ENCODE data around the gene HOXC5.

HOXC5 gene

GRCh38 chr12:54009171-54010052 lies 23.4 kb upstream of the HOXC5 start:
- no peak for DNase-seq

DNA sequence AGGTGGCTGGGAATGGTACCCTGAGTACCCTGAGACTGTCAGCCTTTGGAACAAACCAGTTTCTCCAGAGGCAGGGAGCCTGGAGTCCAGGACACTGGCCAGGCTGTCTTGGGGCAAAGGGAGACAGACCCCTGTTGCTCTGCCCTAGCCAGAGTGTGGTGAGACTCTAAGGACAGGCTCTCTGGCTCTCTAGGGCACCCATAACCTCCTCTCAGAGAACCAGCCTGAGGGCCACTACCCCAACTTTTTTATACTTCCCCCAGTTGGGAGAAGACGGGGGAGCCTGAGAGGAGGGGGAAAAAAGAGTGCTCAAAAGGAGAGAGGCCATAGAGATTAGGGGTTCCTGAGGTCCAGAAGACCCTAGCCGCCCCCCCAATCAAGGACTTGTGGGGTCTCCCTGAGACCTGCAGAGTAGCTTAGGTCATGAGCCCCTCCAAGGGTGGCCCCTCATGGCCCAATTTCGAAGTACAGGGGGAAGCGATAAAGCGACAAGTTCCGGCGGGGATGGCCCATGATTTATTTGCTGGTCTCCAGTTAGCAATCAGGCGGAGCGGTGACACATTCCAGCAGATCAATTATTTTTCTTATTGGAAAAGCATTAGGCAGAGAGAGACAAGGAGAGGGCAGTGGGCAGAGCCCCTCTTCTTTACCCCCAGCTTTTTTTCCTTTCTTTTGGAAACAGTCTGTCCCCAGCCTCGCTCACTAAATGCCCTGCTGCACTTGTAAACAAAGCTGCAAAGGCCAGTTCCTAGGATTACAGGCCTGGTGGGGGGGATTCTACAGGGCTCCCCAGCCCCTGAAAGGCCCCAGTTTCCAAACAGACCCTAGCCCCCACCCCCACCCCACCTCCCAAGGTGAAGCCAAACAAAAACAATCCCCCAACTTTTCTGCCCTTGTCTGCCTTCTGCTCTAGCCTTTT lies 22.5 kb upstream of the HOXC5 start:
- no peak for DNase-seq

DNA sequence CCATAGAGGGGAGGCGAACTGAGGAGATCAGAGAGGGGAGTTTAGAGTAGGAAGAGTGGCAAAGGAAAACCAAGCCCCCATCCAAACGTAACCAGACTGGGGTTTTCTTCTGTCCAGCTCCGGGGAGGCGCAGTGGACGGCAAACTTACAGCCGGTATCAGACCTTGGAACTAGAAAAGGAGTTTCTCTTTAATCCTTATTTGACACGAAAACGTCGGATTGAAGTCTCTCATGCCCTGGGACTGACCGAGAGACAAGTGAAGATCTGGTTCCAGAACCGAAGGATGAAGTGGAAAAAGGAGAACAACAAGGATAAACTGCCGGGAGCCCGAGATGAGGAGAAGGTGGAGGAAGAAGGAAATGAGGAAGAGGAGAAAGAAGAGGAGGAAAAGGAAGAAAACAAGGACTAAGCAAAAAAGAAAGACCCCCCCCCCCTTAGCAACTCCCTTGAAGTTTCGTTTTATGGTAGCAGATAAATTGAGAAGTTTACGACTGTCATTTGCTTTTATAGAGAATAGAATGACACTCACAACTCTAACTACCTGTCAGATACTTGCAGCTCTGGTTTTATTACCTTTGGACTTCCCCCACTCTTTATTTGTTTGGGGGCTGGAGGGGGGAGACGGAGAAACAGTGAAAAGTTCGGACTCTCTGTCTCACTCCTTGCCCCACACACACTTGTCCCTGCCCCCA lies 21.7 kb upstream of the HOXC5 start:
- DNase-seq: no peak

DNA sequence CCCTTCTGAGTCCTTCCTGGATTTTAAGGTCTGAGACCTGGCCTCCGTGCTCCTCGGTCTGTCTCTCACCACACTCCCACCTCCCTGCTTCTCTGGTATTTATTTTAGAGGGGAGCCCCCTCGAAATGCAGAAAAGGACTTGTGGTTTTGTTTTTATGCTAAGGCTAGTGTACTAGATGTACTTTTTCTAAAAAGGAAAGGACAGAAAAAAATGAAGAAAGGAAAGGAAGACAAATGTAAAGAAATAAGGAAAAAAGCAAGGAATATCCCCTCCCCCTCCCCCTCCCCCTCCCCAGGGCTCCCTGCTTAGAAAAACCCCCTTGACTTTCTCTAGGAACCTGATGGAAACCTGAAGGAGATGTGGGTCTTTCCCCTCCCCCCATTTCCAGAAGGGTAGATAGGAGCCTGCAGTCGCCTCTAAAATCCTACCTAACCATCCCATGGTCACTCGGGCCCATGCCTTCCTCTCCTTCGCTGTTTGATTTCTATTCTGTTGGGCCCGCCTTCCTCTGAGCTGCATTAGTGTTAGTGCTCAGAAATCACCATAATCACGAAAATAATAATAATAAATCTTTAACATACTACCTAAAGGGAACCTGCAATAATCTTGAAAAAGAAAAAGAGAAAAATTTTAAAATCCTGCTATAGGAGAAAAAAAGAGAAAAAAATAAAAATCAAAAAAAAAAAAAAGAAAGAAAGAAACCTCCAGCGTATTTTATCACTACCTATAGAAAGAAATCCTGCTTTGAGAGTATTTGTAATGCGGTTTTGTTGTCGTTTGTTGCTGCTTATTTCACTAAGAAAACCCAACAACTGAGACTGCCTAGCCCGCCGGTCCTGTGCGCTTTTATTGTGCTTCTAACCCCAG lies 21.0 kb upstream of the HOXC5 start:
- no peak for DNase-seq

DNA sequence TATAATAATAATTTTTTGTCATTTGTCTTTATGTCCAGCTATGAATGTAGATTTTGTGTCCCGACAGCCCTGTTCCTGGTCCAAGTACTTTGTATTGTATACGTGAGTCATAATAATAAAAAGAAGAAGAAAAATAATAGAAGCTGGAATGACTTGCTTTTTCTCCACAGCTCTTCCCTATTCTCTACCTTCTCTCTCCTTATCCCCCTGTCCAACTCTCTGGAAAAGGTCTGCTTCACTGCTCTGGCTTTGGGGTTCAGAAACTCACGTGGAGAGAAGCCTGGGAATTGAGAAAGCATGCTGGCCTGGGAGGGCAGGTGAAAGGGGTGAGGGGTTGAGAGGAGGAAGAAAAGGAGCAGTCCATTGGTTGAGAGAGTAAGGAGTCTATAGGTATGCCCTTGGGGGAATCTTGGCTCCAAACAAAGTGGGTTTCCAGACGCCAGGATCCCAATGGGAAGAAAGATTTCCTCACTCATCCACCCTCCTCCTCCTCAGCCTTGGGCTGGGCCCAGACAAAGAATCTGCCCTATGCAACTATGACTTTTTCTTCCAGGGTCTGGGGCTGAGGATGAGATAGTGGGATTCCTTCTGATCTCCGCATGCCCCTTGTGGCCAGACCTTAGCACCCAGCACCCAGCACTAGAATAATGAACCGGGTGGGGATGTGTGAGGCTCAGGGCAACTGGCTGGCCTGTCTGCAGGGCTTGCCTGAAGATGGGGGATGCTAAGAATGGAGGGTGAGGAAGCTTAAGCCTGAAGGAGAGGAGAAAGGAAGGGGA lies 20.0 kb upstream of the HOXC5 start:
- DNase-seq: no peak

DNA sequence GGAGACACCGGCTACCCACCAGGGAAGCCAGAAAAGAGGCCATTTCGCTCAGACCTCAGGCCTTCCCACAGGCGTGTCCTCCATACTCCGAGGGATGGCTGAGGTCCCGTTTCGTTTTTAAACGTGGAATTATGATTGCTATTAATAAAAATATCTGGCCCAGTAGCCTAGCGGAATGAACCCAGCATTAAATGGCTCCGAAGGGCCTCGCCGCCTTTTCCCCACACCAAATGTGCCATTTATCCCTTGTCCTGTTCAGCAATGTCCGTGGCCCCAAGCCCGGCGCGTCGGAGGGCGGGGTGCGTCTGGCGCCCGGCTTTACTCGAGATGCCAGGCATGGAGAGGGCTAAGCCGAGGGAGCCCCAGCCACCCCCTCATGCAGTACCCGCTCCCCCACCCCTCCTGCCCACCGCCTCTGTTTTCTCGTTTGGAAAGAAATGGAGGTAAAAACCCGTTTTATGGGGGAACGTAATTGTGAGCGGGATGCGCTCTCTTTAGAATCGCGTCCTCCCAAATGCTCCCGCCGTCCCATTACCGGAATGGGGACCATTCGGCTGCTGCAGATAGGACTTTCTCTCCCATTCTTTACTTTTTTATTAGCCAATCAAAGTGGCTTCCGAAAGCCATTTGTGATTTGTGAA lies 18.4 kb upstream of the HOXC5 start:
- no peak for DNase-seq

DNA sequence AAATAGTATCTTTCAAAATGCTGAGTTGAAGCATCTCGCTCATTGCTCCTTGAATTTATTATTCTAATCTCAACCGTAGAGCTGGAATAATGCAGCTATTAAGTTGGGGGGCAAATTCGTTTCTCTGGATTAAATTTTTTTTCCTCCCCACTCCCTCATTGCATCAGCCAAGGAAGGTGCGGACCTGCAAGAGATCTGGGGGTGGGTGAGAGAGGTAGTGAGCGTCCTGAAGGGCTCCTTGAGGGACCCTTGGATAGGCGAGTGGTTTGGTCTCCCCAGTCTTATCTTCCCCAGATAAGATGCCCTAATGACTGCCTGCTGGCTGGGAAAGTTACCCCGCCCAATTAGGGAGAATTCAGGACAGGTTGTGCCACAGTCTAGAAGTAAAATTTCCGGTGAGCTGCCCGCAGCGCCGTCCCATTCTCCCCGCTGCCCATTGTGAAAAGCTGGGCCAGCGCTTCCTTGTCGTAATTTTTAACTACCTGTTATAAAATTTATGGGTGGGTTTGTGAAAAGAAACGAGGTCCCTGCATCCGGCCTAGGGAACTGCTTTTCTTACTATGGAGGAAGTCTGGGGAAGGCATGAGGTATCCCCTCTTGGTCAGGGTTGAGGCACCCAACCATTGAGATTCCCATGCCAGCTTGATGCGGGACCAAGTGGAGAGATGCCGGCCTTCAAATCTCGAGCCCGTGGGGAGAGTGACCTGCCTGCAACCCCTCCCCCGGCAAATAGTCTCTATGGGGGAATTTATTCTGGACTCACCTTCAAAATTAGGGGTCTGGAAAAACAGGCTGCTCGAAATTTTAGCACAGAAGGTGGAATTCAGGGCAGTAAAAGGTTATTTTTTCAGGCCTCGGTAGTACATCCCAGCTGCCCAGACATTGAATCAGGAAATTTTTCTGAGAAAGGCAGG lies 17.6 kb upstream of the HOXC5 start:
- DNase-seq: no peak

GRCh38 chr12:54016051-54016450 lies 16.8 kb upstream of the HOXC5 start:
- DNase-seq: no peak

- peak; percentile 49 for DNase-seq
Observed at GRCh38 chr12:54016478-54016964, 16.3 kb upstream of the HOXC5 start.

DNA sequence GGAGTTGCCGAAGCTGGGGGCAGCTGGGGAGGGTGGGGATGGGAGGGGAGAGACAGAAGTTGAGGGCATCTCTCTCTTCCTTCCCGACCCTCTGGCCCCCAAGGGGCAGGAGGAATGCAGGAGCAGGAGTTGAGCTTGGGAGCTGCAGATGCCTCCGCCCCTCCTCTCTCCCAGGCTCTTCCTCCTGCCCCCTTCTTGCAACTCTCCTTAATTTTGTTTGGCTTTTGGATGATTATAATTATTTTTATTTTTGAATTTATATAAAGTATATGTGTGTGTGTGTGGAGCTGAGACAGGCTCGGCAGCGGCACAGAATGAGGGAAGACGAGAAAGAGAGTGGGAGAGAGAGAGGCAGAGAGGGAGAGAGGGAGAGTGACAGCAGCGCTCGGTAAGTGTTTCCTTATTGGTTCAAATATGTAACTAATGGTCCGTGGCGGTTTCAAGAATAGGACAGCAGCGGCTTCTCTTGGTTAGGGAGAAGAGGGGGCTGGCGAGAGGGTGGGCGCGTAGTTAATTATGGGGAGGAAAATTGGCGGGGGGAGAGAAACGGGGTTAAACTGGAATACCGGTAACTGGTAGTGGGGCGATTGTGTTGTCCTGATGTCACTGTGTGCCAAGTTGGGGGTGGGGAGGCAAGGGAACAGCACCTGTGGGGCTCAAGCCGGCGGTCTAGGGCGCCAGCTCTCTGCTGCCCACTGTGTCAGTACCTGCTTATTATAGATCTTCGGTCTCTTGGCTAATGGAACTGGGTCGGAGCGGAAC lies 15.6 kb upstream of the HOXC5 start:
- DNase-seq: peak; percentile 65

DNA sequence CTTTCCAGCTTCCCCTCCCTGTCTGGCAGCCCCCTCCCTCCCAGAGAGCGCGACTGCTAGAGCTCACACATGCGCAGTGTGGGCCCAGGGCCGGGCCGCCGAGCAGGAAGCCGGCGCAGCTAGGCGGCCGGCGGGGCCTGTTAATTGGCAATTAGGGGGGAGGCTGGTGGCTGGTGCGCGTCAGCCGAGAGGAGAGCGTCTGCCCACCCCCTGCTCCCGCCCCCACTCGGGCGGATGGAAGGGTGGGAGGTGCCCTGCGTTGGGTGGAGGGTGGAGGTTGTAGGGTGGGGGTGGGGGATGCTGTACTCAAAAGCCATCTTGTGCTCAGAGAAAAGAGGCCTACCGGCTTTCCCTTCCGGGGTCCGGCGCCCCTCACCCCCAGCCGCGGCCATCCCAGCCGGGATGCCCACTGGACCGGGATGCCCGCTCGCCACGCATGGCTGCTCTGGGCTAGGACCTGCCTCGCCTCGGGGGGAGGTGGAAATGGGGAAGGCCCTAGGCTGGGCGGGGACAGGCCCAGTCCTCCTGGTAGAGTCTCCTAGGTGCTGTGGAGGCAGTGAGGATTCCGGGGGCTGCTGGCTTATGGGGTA lies 14.9 kb upstream of the HOXC5 start:
- DNase-seq: peak; percentile 92

- DNase-seq: peak; percentile 57
Observed at GRCh38 chr12:54018468-54018984, 14.3 kb upstream of the HOXC5 start.

- no peak for DNase-seq
Observed at GRCh38 chr12:54019091-54019811, 13.6 kb upstream of the HOXC5 start.

DNA sequence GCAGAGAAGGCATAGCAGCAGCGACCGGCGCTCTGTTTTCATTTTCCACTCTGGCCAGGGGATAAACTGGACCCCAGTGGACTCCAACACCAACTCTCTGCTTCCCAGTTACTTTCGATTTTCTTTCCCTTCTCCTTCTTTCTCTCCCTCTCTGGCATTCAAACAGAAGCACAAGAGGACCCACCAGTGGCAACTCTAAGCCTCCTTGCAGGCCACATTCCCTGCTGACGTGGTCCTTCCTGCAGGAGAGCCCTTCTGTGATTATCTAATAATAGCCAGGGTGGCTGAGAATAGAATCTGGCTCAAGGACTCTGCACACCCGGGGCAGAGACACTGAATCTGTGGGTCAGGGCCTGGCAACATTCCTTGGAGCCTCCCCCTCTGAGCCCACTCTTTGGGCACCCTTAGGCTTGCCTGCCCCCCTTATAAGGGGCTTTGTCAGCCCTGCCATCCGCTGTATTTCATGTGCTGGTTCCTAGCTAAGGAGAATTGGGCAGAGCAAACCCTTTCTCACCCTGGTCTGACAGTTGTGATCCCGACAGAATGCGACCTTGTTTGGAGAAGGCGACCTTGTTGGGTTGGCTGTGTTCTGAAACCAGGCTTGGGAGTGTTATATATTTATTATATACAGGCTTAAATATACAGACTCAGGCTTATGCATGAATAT lies 12.8 kb upstream of the HOXC5 start:
- DNase-seq: no peak

- DNase-seq: no peak
Observed at GRCh38 chr12:54020591-54021405, 12.1 kb upstream of the HOXC5 start.

Measured in NCI-H1694 (cell line).